HepG2 (cell line): ENCODE data around the gene TOR2A. TPM values are rescaled to one million over a fixed set of nuclear protein-coding genes. Genes with fewer than 3 reads are reported as not detected.

ENCODE experiments used
- CHD4 ChIP-seq: fragments of 200-600 bp; sonication (generic); IDR thresholded peaks from 2 replicates; pipeline ENCODE4 v1.7.0; 2017; ENCODE audit warnings: mild to moderate bottlenecking, low read length, borderline replicate concordance
- DPF2 ChIP-seq: sonication (generic); formaldehyde crosslinking; IDR thresholded peaks from 2 replicates; pipeline ENCODE4 v1.4.0; 2020; ENCODE audit warnings: mild to moderate bottlenecking, low read depth, missing genetic modification reagents, borderline replicate concordance
- KIAA2018 ChIP-seq: sonication (generic); formaldehyde crosslinking; IDR thresholded peaks from 2 replicates; pipeline ENCODE4 v1.5.0; 2020; ENCODE audit warnings: mild to moderate bottlenecking, missing genetic modification reagents, borderline replicate concordance
- MAZ ChIP-seq, 2 experiments: sonication (generic) in 1 of 2; formaldehyde crosslinking in 1 of 2; IDR thresholded peaks; 2 replicates each; pipeline versions ENCODE4 v1.5.0 to v1.6.1; 2012 to 2020; ENCODE audit warnings: low read depth in 2 of 2, mild to moderate bottlenecking in 2 of 2, borderline replicate concordance in 1 of 2, improper control_type of control experiment in 1 of 2, low read length in 1 of 2, missing genetic modification reagents in 1 of 2, moderate library complexity in 1 of 2
- NFIB ChIP-seq: sonication (generic); formaldehyde crosslinking; IDR thresholded peaks from 2 replicates; pipeline ENCODE4 v1.9.0; 2021; ENCODE audit warnings: missing genetic modification reagents, mild to moderate bottlenecking, borderline replicate concordance
- NR1H2 ChIP-seq: sonication (generic); formaldehyde crosslinking; IDR thresholded peaks from 2 replicates; pipeline ENCODE4 v1.8.1; 2022; ENCODE audit warnings: low read depth, missing genetic modification reagents, borderline replicate concordance
- RBAK ChIP-seq: sonication (generic); formaldehyde crosslinking; IDR thresholded peaks from 2 replicates; pipeline ENCODE4 v1.5.1; 2020; ENCODE audit warnings: mild to moderate bottlenecking, missing genetic modification reagents
- RFX1 ChIP-seq: fragments of 450-650 bp; IDR thresholded peaks from 2 replicates; pipeline ENCODE4 v1.6.1; 2017
- THYN1 ChIP-seq: sonication (generic); formaldehyde crosslinking; IDR thresholded peaks from 2 replicates; pipeline ENCODE4 v1.8.1; 2023; ENCODE audit warnings: low read depth, mild to moderate bottlenecking, moderate library complexity, missing genetic modification reagents, borderline replicate concordance
- UBTF ChIP-seq: sonication (generic); formaldehyde crosslinking; IDR thresholded peaks from 2 replicates; pipeline ENCODE4 v1.4.0; 2020; ENCODE audit warnings: mild to moderate bottlenecking, missing genetic modification reagents
- ZNF274 ChIP-seq: sonication (generic); formaldehyde crosslinking; IDR thresholded peaks from 2 replicates; pipeline ENCODE4 v1.5.1; 2020; ENCODE audit warnings: mild to moderate bottlenecking, missing genetic modification reagents
- ZNF629 ChIP-seq: sonication (generic); formaldehyde crosslinking; conservative IDR thresholded peaks from 2 replicates; pipeline ENCODE4 v1.5.0; 2020; ENCODE audit warnings: missing genetic modification reagents
- ZNF704 ChIP-seq: sonication (generic); formaldehyde crosslinking; IDR thresholded peaks from 2 replicates; pipeline ENCODE4 v1.8.1; 2023; ENCODE audit warnings: mild to moderate bottlenecking, inconsistent platforms, moderate library complexity, missing genetic modification reagents, borderline replicate concordance
- ZZZ3 ChIP-seq: sonication (generic); formaldehyde crosslinking; IDR thresholded peaks from 2 replicates; pipeline ENCODE4 v1.4.0; 2020; ENCODE audit warnings: missing genetic modification reagents, mild to moderate bottlenecking, borderline replicate concordance
- polyA plus RNA-seq, 8 experiments: library from polyadenylated mRNA; depleted of rRNA in 3 of 8; stranded (reverse) in 7 of 8; unstranded in 1 of 8; fragments of >200 nt; fragmentation: Illumina TruSeq in 4 of 8; extraction: Trizol in 4 of 8; gene quantifications; 2 replicates each; pipeline versions ENCODE4 v1.2.1 to v1.2.3, GENCODE V29; 2011 to 2016; ENCODE audit warnings: low read depth in 4 of 8, missing spikeins in 1 of 8, mixed read lengths in 1 of 8; ENCODE audit not compliant: insufficient read depth in 1 of 8
- total RNA-seq, 5 experiments: library from RNA; depleted of rRNA; stranded (reverse); fragments of >200 nt; fragmentation: Illumina TruSeq; extraction: Trizol; gene quantifications; 2 replicates each; pipeline ENCODE4 v1.2.3, GENCODE V29; 2016; ENCODE audit warnings: low read depth in 1 of 5

Gene TOR2A
- total and polyA plus RNA-seq, 2 of the 13 experiments (the other 11 are each of a cell fraction or from before 2014, with no cell fraction given), result 3.5 to 7.2 TPM

- TF ChIP-seq MAZ (IDR thresholded peaks at IDR 0.05; ENCODE audit: borderline replicate concordance, low read depth, low read length), result 0 out of 2 replicates have a peak, but pooled peaks have one; percentile 8
- no peak for TF ChIP-seq MAZ (CRISPR knock-in tag; IDR thresholded peaks at IDR 0.05; ENCODE audit: low read depth)
- TF ChIP-seq CHD4, result peak; percentile 20; the same call in 1 of the 2 replicates
- TF ChIP-seq RBAK (CRISPR knock-in tag), result no peak
- TF ChIP-seq NR1H2, result no peak
- no peak for TF ChIP-seq KIAA2018 (CRISPR knock-in tag)
- TF ChIP-seq ZNF629 (CRISPR knock-in tag), result peak; percentile 73
- TF ChIP-seq NFIB (CRISPR knock-in tag), result no peak
- TF ChIP-seq RFX1, result no peak
- no peak for TF ChIP-seq DPF2 (CRISPR knock-in tag)
- no peak for TF ChIP-seq UBTF
- no peak for TF ChIP-seq ZNF704 (CRISPR knock-in tag)
- no peak for TF ChIP-seq ZNF274 (CRISPR knock-in tag)
- no peak for TF ChIP-seq ZZZ3
- TF ChIP-seq THYN1 (CRISPR knock-in tag), result no peak
These were observed 36.6 kb upstream of the TOR2A start (continued) for GRCh38 chr9:127771570-127772189.
